GM18909 (cell line): ENCODE measurements around the gene TSPAN14.

Source experiments
- ATAC-seq: cut with Tn5 transposase; IDR thresholded peaks from one replicate; pipeline ENCODE4 v1.9.1; 2021; ENCODE audit warnings: mild to moderate bottlenecking; ENCODE audit not compliant: unreplicated experiment, poor library complexity

Gene TSPAN14

DNA sequence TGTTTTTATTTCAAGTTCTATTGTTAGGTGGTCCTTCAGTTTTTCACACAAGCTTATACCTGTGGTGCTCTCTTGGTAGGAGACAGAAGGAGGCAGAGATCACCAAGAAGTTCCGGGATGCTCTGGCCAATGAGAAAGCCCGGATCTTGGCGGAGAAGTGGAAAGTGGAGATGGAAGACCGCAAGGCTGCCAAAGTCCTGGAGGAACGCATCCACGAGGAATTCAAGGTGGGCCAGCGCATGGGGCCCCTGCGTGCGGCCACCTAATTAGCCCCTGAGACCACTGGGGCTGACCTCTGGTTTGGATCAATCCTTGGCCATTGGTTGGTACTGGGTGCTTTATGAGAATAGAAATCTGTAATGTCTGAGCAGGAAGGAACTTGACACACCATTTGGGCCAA, 117.2 kb downstream of the TSPAN14 start:
- ATAC-seq = no peak

DNA sequence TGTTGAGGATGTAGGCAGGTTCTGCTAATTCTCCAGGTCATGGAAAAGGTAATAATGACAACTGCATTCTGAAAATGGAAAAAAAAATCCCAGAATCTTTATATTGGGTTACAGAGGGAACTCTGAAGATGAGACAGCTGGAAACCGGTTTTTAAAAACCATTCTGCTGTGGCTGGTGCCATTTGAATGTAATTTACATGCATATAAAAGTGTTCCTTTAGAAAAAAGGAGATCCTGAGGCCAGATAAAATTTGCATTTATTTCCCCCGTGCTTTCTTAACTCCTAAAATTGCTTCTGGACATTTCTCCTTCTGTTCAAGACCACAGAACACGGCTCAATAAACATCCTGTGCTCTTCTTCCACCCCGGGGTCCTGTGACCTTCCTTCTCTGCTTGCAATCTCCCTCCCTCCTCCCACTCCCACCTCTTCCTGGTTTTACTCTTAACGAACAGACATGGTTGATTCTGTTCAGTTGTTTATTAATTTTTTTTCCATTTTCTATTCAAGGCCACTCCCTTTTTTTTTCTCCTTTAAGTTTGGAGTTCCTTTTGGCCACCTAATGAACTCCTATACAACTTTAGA, 125.2 kb downstream of the TSPAN14 start:
- ATAC-seq = no peak

DNA sequence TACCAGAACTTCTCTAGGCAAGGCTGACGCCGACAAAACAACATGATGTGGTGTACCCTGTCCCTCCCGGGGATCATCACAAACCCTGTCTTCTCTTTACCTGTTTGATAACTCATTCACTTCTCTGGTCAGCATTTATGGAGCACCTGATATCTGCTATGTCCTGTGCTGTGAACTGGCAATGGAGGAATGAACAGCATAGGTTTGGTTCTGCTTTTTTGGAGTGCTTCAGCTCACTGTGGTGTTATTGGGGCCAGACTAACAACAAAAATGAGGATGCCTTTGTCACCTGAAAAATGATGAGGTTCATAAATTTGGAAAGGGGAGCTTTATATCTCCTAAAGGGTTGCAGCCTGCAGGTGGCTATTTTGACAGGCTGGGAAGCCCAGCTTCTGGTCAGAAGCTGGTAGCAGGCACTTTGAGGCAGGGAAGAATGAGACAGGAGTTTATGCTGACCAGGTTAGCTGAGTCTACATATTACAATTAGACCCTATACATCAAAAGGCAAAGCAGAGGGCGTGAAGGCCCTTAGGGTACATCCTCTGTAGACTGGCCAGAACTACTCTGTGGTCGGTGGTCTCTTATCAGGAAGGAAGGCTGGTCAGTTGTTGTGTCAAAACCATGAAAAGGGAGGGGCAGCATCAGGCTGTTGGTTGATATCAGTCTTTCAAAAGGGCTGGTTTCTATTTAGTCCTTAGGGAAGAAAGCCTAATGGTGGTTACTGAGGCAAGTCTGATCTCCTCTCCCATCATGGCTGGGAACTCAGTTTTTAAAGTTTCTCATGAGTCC, 125.9 kb downstream of the TSPAN14 start:
- no peak for ATAC-seq

DNA sequence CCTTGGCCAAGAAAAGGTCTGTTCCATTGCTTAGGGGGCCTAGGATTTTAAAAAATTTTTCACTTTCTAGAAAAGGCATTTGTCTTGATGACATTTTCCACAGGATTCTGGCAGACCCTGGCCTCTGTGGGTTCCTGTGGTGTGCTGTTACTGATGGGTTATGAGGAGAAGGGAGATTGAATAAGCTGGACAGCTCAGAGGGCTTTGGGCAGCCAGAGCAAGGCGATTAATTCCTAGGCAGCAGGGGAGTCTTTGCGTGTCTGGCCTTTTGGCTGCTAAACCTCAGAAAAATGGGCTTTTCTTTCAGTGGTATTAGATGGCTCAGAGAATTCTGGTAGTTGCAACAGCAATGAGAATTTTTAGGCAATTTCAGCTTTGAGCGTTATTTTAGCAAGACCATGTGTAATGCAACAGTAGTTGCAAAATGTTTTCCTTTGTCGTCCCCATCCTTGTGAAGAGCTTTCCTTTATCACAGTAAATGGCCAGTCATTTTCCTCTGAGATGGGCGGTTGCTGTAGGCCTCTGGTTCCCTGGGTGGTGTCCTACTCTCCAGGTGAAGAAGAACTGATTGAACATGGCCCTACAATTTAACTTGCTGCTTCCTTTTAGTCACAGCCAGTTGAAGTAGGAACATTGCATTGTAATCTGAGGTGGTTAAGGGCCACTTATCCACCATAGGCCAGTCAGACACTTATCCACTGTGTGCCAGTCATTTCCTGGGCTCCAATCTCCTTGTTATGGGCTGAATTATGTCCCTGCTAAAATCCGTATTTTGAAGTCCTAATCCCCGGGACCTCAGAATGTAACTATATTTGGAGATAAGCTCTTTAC, 126.7 kb downstream of the TSPAN14 start:
- no peak for ATAC-seq

DNA sequence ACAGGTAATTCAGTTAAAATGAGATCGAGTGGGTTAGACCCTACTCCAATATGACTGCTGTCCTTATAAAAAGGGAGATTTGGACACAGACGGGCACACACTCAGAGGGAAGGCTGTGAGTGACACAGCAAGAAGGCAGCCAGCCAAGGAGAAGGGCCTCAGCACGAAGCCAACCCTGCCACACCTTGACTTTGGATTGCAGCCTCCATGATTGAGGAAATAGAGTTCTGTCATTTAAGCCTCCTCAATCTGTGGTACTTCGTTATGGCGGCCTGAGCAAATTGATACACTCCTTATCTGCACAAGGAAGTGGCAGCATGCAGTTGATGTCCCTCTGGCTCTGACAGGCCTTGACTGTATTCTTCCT, 127.3 kb downstream of the TSPAN14 start:
- ATAC-seq = no peak

DNA sequence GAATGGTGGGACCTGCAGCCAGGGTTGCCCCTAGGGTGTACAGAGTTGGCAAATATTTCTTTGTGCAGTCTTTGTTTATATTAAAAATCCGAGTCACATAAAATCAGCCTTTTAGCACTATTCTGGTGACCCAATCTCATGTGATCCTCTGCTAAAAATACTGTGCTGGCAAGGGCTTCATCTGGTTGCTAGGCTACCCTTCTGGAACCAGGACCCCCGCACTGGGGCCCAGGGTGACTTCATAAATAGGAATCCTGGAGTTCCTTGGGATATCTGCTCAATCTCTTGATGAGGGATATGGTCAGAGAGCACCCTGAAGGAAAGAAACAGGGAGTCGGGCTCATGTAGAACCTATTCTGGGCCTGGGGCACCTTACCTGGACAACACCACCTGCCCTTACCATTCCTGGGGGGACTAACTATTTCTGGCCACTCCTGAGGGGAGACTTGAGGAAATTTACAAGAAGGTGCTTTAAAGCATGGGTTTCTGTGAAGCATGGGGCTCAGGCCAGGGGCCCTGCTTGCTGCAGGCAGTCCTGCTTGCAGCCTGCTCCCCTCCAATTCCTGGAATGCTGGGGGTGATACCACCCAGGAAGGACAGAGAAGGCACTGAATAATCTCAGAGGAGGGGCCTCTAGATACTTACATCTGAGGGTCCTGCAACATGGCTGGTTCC, 128.3 kb downstream of the TSPAN14 start:
- ATAC-seq = no peak
